Astrocyte (in vitro differentiated cells and primary cell): ENCODE data around the gene RHBDL1.

Source experiments
- EZH2 ChIP-seq: IDR thresholded peaks from 2 replicates; pipeline ENCODE4 v1.6.1; 2012; ENCODE audit warnings: mild to moderate bottlenecking, low read length, inconsistent platforms; ENCODE audit not compliant: insufficient read depth
- TF ChIP-seq, protein P1 (sequence below): IDR thresholded peaks from 2 replicates; pipeline ENCODE4 v1.5.1; 2011; ENCODE audit warnings: low read depth, mild to moderate bottlenecking, inconsistent platforms, low read length, moderate library complexity; ENCODE audit not compliant: insufficient read depth

DNA sequence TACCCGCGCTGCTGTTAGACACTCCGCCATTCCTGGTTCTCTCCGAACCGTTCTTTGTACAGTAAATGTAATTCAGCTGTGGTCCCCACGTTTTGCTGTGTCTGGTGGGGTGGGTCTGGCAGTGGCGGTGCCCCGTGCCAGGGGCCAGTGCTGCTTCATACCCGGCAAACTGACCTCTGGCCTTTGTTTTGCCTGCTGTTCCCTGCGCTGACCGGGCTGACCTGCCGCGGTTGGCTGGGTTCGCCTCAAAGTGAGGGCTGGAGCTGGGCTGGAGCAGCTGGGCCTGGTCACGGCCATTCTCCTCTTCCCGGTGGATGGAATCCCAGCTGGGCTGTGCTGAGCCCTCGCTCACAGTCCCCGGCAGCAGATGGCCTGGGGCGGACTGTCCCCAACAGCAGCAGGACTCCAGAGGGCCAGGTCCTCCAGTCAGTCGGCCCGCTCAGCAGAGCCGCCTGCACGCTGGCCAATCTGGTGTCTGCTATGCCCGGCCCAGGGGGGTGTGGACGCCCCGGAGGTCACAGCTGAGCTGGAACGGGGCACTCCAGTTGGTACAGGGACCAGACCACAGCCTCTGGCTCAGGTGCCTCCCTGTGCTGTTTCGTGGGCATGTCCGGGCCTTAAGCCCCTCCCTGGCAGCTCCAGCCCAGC is 46.2 kb upstream of the RHBDL1 start:
- no peak for TF ChIP-seq EZH2
- TF ChIP-seq, protein P1, sequence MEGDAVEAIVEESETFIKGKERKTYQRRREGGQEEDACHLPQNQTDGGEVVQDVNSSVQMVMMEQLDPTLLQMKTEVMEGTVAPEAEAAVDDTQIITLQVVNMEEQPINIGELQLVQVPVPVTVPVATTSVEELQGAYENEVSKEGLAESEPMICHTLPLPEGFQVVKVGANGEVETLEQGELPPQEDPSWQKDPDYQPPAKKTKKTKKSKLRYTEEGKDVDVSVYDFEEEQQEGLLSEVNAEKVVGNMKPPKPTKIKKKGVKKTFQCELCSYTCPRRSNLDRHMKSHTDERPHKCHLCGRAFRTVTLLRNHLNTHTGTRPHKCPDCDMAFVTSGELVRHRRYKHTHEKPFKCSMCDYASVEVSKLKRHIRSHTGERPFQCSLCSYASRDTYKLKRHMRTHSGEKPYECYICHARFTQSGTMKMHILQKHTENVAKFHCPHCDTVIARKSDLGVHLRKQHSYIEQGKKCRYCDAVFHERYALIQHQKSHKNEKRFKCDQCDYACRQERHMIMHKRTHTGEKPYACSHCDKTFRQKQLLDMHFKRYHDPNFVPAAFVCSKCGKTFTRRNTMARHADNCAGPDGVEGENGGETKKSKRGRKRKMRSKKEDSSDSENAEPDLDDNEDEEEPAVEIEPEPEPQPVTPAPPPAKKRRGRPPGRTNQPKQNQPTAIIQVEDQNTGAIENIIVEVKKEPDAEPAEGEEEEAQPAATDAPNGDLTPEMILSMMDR = no peak
